OCI-LY1 (cell line): ENCODE results near the gene EEF2K.

Experiments
- H2AFZ ChIP-seq: fragments of 200-600 bp; sonication (generic), shearing (Covaris generic); 2 replicates; pipeline ENCODE4 v1.6.0; 2014; ENCODE audit warnings: antibody characterized with exemption, mild to moderate bottlenecking, low read length
- H3F3A ChIP-seq: fragments of 200-600 bp; sonication (generic), shearing (Covaris generic); 2 replicates; pipeline ENCODE4 v1.6.0; 2014; ENCODE audit warnings: mild to moderate bottlenecking, antibody characterized with exemption, low read length, moderate library complexity; ENCODE audit not compliant: insufficient read depth
- H3K27ac ChIP-seq: fragments of 200-600 bp; sonication (generic); 2 replicates; pipeline ENCODE4 v1.5.1; 2014; ENCODE audit warnings: low read length, mixed run types, mild to moderate bottlenecking, low read depth; ENCODE audit not compliant: poor library complexity, severe bottlenecking
- H3K27me3 ChIP-seq: fragments of 200-600 bp; sonication (generic); 2 replicates; pipeline ENCODE4 v1.6.0; 2014; ENCODE audit warnings: antibody characterized with exemption, mild to moderate bottlenecking, low read length, moderate library complexity; ENCODE audit not compliant: insufficient read depth
- H3K36me3 ChIP-seq: fragments of 200-600 bp; sonication (generic); 2 replicates; pipeline ENCODE4 v1.6.1; 2014; ENCODE audit warnings: mild to moderate bottlenecking, antibody characterized with exemption, low read length, moderate library complexity, mixed read lengths; ENCODE audit not compliant: insufficient read depth
- H3K4me1 ChIP-seq: fragments of 200-600 bp; sonication (generic); 2 replicates; pipeline ENCODE4 v1.5.1; 2014; ENCODE audit warnings: mild to moderate bottlenecking, low read length, moderate library complexity; ENCODE audit not compliant: insufficient read depth, severe bottlenecking
- H3K4me2 ChIP-seq: fragments of 200-600 bp; sonication (generic), shearing (Covaris generic); 2 replicates; pipeline ENCODE4 v1.6.1; 2014; ENCODE audit warnings: low read length
- H3K4me3 ChIP-seq: fragments of 200-600 bp; sonication (generic); 2 replicates; pipeline ENCODE4 v1.5.1; 2014; ENCODE audit warnings: low read length, low read depth, mild to moderate bottlenecking, mixed read lengths; ENCODE audit not compliant: poor library complexity, severe bottlenecking
- H3K79me2 ChIP-seq: fragments of 200-600 bp; shearing (Covaris generic); 2 replicates; pipeline ENCODE4 v1.6.1; 2016; ENCODE audit warnings: mixed run types, low read length, mixed read lengths; ENCODE audit not compliant: insufficient read depth
- H3K9ac ChIP-seq: fragments of 200-600 bp; sonication (generic), shearing (Covaris generic); 2 replicates; pipeline ENCODE4 v1.6.1; 2014; ENCODE audit warnings: mild to moderate bottlenecking, low read length, mixed read lengths
- H3K9me2 ChIP-seq: fragments of 200-600 bp; sonication (generic), shearing (Covaris generic); 2 replicates; pipeline ENCODE4 v1.6.1; 2014; ENCODE audit warnings: low read depth, mild to moderate bottlenecking, low read length, mixed read lengths
- H3K9me3 ChIP-seq: fragments of 200-600 bp; shearing (Covaris generic); 2 replicates; pipeline ENCODE4 v1.6.1; 2014; ENCODE audit warnings: low read length, mixed read lengths
- H4K20me1 ChIP-seq: fragments of 200-600 bp; sonication (generic), shearing (Covaris generic); 2 replicates; pipeline ENCODE4 v1.6.0; 2016; ENCODE audit warnings: mild to moderate bottlenecking, low read length; ENCODE audit not compliant: insufficient read depth
- CTCF ChIP-seq: fragments of 200-600 bp; sonication (generic), shearing (Covaris generic); IDR thresholded peaks from 2 replicates; pipeline ENCODE4 v1.5.1; 2017; ENCODE audit warnings: mild to moderate bottlenecking, antibody characterized with exemption, low read length, moderate library complexity, mixed read lengths
- EZH2 ChIP-seq: fragments of 200-600 bp; sonication (generic), shearing (Covaris generic); IDR thresholded peaks from 2 replicates; pipeline ENCODE4 v1.8.0; 2017; ENCODE audit warnings: borderline replicate concordance, mixed run types, mild to moderate bottlenecking, antibody characterized with exemption, low read length, moderate library complexity, mixed read lengths

EEF2K gene

GRCh38 chr16:22326771-22327445, 120.8 kb downstream of the EEF2K start:
- no peak overlapping the region for H3K27ac ChIP-seq
- no peak overlapping the region for H3K4me3 ChIP-seq
- no peaks in the 10 kb centered on the region for H4K20me1 ChIP-seq
- H3K27me3 ChIP-seq = no peaks in the 10 kb centered on the region
- TF ChIP-seq EZH2 = no peak
- TF ChIP-seq CTCF = no peak
- H3K9ac ChIP-seq = no peak overlapping the region
- H3K36me3 ChIP-seq = peaks cover 92% of the 10 kb centered on the region
- no peaks in the 10 kb centered on the region for H3K79me2 ChIP-seq
- H3K9me2 ChIP-seq = no peaks in the 10 kb centered on the region
- H3K4me1 ChIP-seq = no peaks in the 10 kb centered on the region
- no peak overlapping the region for H2AFZ ChIP-seq
- no peaks in the 10 kb centered on the region for H3F3A ChIP-seq
- no peak overlapping the region for H3K4me2 ChIP-seq
- H3K9me3 ChIP-seq = no peaks in the 10 kb centered on the region

DNA sequence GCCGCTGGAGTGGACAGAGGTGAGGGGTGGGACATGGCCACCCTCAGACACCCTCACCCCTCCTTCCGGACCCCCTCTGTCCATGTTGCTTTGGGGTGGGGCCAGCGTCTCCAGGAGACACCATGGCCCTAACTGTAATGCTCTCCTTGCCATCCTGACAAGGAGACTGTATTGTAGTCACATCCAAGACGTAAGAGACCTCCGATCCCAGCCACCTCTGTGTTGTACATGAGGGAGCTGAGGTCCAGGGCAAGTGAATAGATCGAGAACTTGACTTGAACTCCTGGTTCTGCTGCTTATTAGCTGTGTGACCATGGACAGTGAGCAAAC, 121.3 kb downstream of the EEF2K start:
- H3K27me3 ChIP-seq = no peaks in the 10 kb centered on the region
- no peaks in the 10 kb centered on the region for H3K79me2 ChIP-seq
- no peak overlapping the region for H3K4me2 ChIP-seq
- H3K27ac ChIP-seq = no peak overlapping the region
- TF ChIP-seq EZH2 (no peak), CTCF (no peak)
- H3K4me3 ChIP-seq = no peak overlapping the region
- H3F3A ChIP-seq = no peaks in the 10 kb centered on the region
- H4K20me1 ChIP-seq = no peaks in the 10 kb centered on the region
- H3K9me3 ChIP-seq = no peaks in the 10 kb centered on the region
- H3K9me2 ChIP-seq = no peaks in the 10 kb centered on the region
- no peaks in the 10 kb centered on the region for H3K4me1 ChIP-seq
- H3K36me3 ChIP-seq = peaks cover 92% of the 10 kb centered on the region
- H3K9ac ChIP-seq = no peak overlapping the region
- H2AFZ ChIP-seq = no peak overlapping the region

DNA sequence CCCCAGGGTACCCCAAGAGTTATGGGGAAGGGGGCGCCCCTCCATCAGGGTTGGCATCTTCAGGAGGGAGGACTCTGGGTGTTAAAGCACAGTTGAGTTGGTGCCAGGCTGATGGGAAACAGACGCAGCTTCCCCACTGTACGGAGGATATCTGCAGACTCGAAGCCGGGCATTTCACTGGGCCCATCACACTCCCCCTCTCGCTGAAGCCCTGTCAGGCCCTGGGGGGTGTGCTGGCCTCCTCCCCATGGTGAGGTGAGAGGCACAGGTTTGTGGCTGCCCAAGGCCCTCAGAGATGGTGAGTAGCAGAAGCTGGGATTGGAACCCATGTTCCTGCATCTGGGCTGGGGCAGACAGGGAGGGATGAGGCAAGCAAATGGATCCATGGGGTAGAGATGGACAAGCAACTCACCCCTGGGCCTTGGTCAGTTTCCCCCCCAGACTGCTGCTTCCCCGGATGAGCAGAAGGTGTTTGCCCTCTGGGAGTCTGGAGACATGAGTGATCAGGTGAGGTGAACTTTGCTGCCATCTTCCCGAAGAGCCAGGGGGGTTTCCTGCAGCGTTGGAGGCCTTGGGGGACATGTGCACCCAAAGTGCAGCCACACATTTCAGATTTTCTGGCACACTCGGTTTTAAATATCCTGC, 122.1 kb downstream of the EEF2K start:
- Histone ChIP-seq H3K27ac (no peak overlapping the region), H3K4me2 (no peak overlapping the region), H4K20me1 (no peaks in the 10 kb centered on the region), H3K9me3 (no peaks in the 10 kb centered on the region), H3F3A (no peaks in the 10 kb centered on the region), H3K4me3 (no peak overlapping the region), H2AFZ (no peak overlapping the region), H3K36me3 (peaks cover 91% of the 10 kb centered on the region), H3K9me2 (no peaks in the 10 kb centered on the region), H3K4me1 (no peaks in the 10 kb centered on the region), H3K9ac (no peak overlapping the region), H3K79me2 (no peaks in the 10 kb centered on the region), H3K27me3 (no peaks in the 10 kb centered on the region)
- no peak for TF ChIP-seq CTCF
